ENCODE results near the gene DENND5A.
"Not testable (repeated sequence)": the region's sequence is repeated elsewhere in the genome, so short reads cannot be mapped to it uniquely, and the experiment has no call there.

The DENND5A gene

GRCh38 chr11:9274499-9275258 is 9.5 kb upstream of the DENND5A start:
- Mint-ChIP-seq H3K4me1 (ENCODE audit: low read depth in 2 of 2) (peaks cover 0 to 3% of the 10 kb centered on the region in 2 donors), H3K27ac (peak overlapping the region; percentile 30 to 84), H3K9me3 (no peaks in the 10 kb centered on the region), H3K36me3 (ENCODE audit: insufficient read depth) (peaks cover 4% of the 10 kb centered on the region), H3K27me3 (no peaks in the 10 kb centered on the region), H3K4me3 (no peak overlapping the region)
- DNase-seq, result no peak
- ATAC-seq (replicated peaks), result no peak

GRCh38 chr11:9273376-9274336 is 8.5 kb upstream of the DENND5A start:
- Mint-ChIP-seq H3K4me3 (no peak overlapping the region), H3K27me3 (no peaks in the 10 kb centered on the region), H3K36me3 (ENCODE audit: insufficient read depth) (peaks cover 4% of the 10 kb centered on the region), H3K4me1 (ENCODE audit: low read depth in 2 of 2) (peaks cover 0 to 3% of the 10 kb centered on the region in 2 donors), H3K9me3 (no peaks in the 10 kb centered on the region), H3K27ac (peak overlapping the region; percentile 30 to 84)
- DNase-seq, result no peak
- ATAC-seq (replicated peaks), result peak; percentile 35

DNA sequence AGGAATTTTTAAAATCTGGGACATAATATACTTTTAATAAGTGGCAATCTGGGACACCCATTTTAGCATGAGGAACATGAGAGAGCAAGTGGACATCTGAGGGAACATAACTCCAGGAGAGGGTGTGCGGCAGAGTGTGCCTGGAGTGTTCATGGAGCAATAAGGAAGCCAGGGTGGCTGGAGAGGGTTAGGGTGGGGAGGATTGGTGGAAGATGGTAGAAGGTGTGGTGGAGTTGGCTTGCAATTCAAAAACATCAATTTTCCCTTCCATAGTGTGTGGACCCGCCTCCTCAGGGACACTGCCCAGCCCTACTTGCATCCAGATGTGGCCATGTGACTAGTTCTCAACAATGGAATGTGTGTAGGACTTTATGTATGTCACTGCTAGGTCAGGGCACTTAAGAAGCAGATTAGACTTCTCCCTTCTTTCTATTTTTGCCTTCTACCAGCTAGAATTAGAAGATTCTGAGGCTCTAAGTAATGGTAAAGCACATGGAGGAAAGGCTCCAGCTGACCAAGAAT is 4.4 kb upstream of the DENND5A start:
- Mint-ChIP-seq H3K9me3 (no peaks in the 10 kb centered on the region), H3K36me3 (ENCODE audit: insufficient read depth) (peaks cover 9% of the 10 kb centered on the region), H3K27me3 (peaks cover 5 to 8% of the 10 kb centered on the region in 2 donors), H3K4me3 (no peak overlapping the region), H3K27ac (no peak overlapping the region), H3K4me1 (ENCODE audit: low read depth in 2 of 2) (peaks cover 3 to 5% of the 10 kb centered on the region in 2 donors)
- DNase-seq, result no peak
- ATAC-seq (replicated peaks), result no peak

DNA sequence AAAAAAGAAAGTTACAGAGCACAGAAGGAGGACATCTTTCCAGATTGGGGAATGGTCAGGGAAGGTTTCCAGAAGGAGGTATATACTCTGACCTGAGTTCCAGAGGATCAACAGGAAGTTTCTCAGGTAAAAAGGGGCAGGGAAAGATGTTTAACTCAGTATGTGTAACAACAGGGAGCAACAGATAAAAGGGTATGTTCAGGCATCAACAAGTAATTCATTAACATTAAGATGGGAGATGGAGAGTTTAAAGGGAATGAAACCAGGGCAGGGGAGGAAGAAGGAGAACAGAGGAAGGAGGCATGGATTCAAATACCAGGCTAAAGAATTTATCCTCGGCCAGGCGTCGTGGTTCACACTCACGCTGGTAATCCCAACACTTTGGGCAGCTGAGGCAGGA is 2.5 kb upstream of the DENND5A start:
- peaks cover 11% of the 10 kb centered on the region for H3K36me3 Mint-ChIP-seq (ENCODE audit: insufficient read depth)
- no peak overlapping the region for H3K27ac Mint-ChIP-seq
- H3K4me1 Mint-ChIP-seq (ENCODE audit: low read depth in 2 of 2), result peaks cover 11 to 12% of the 10 kb centered on the region in 2 donors
- H3K4me3 Mint-ChIP-seq, result no peak overlapping the region
- peaks cover 5 to 8% of the 10 kb centered on the region in 2 donors for H3K27me3 Mint-ChIP-seq
- H3K9me3 Mint-ChIP-seq, result no peaks in the 10 kb centered on the region
- ATAC-seq (replicated peaks), result no peak
- no peak for DNase-seq

DNA sequence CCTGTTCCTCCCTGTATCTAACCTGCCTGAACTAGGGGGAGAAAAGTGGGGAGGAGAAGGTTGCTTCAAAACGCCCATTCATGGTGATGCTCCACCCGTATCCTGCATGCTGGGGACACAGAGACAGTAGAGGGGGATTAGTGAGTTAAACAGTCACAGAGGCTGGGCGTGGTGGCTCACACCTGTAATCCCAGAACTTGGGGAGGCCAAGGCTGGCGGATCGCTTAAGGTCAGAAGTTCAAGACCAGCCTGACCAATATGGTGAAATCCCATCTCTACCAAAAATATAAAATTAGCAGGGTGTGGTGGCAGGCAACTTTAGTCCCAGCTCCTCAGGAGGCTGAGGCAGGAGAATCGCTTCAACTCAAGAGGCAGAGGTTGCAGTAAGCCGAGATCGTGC is 1.8 kb upstream of the DENND5A start:
- H3K9me3 Mint-ChIP-seq, result no peaks in the 10 kb centered on the region
- H3K27me3 Mint-ChIP-seq, result peaks cover 5 to 8% of the 10 kb centered on the region in 2 donors
- peaks cover 11 to 12% of the 10 kb centered on the region in 2 donors for H3K4me1 Mint-ChIP-seq (ENCODE audit: low read depth in 2 of 2)
- H3K36me3 Mint-ChIP-seq (ENCODE audit: insufficient read depth), result peaks cover 11% of the 10 kb centered on the region
- no peak overlapping the region for H3K27ac Mint-ChIP-seq
- ATAC-seq (replicated peaks), result no peak
- peak overlapping the region in 1 of 2 donors; percentile 35 for H3K4me3 Mint-ChIP-seq
- DNase-seq, result no peak

DNA sequence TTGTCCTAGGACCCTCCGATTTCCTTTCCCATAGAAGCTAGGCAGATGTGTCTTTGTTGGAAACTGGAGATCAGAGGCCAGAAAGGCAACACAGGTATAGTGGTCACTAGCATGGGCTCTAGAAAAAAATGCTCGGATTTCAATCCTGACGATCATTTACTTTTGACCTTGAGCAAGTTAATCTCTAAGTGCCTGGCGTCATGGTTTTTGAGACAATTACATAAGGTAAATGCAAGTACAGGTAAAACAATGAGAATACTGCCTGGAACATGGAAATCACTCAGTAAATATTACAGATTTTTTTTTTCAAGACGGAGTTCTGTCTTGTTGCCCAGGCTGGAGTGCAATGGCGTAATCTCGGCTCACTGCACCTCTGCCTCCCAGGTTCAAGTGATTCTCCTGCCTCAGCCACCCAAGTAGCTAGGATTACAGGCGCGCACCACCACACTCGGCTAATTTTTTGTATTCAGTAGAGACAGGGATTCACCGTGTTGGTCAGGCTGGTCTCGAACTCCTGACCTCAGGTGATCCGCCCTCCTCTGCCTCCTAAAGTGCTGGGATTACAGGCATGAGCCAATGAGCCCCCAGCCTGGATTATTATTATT is 1.1 kb upstream of the DENND5A start:
- Mint-ChIP-seq H3K27me3 (peaks cover 5 to 8% of the 10 kb centered on the region in 2 donors), H3K36me3 (ENCODE audit: insufficient read depth) (peaks cover 11% of the 10 kb centered on the region), H3K4me1 (ENCODE audit: low read depth in 2 of 2) (peaks cover 12 to 17% of the 10 kb centered on the region in 2 donors), H3K4me3 (peak overlapping the region; percentile 92 to 96), H3K9me3 (no peaks in the 10 kb centered on the region), H3K27ac (peak overlapping the region; percentile 73 to 79)
- DNase-seq (no peak), ATAC-seq (replicated peaks) (no peak)

GRCh38 chr11:9264316-9265210 is 587 bp downstream of the DENND5A start:
- peaks cover 5 to 8% of the 10 kb centered on the region in 2 donors for H3K27me3 Mint-ChIP-seq
- ATAC-seq (replicated peaks) (peak; percentile 32), DNase-seq (peak; percentile 1 to 19 (median 8))
- H3K4me3 Mint-ChIP-seq, result peak overlapping the region; percentile 92 to 96
- H3K27ac Mint-ChIP-seq, result peak overlapping the region; percentile 89 to 95
- peaks cover 23 to 28% of the 10 kb centered on the region in 2 donors for H3K4me1 Mint-ChIP-seq (ENCODE audit: low read depth in 2 of 2)
- peaks cover 14% of the 10 kb centered on the region for H3K36me3 Mint-ChIP-seq (ENCODE audit: insufficient read depth)
- no peaks in the 10 kb centered on the region for H3K9me3 Mint-ChIP-seq

DNA sequence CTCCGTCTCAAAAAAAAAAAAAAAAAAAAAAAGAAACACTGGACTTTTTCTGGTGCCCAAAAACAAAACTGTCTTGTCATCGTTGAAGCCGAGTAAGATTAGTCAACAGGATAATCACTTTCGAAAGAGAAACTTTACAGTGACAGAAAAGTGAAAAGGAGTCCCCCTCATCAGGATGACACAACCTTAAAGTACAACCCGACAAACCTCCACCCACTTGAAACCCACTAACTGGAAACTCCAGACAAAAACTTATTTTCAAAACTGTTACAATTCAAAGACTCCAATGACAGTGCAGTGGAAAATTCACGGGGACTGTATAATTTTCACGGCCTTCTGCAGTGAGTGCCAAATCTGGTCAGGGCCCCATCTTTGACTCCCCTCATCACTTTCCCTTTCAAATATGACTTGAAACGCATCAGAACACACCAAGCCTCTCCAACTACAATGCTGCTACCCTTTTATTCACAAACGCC is 1.3 kb downstream of the DENND5A start:
- Mint-ChIP-seq H3K27me3 (peaks cover 5 to 8% of the 10 kb centered on the region in 2 donors), H3K4me3 (peak overlapping the region; percentile 92 to 96), H3K4me1 (ENCODE audit: low read depth in 2 of 2) (peaks cover 23 to 28% of the 10 kb centered on the region in 2 donors), H3K36me3 (ENCODE audit: insufficient read depth) (peaks cover 14% of the 10 kb centered on the region), H3K27ac (peak overlapping the region; percentile 89 to 95), H3K9me3 (no peaks in the 10 kb centered on the region)
- DNase-seq (peak; percentile 10 to 38 (median 20)), ATAC-seq (replicated peaks) (peak; percentile 66)

DNA sequence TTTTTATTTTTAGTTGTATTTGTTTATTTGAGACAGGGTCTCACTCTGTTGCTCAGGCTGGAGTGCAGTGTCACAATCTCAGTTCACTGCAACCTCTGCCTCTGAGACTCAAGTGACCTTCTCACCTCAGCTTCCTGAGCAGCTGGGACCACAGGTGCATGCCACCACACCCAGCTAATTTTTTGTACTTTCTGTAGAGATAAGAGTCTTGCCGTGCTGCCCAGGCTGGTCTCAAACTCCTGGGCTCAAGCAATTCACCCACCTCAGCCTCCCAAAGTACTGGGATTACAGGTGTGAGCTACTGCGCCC is 4.4 kb downstream of the DENND5A start:
- H3K4me3 Mint-ChIP-seq, result peak overlapping the region in 1 of 2 donors; percentile 37
- ATAC-seq (replicated peaks); H3K27ac Mint-ChIP-seq; H3K27me3 Mint-ChIP-seq; H3K9me3 Mint-ChIP-seq; DNase-seq: not testable (repeated sequence)
- peaks cover 13% of the 10 kb centered on the region for H3K36me3 Mint-ChIP-seq (ENCODE audit: insufficient read depth)
- H3K4me1 Mint-ChIP-seq (ENCODE audit: low read depth in 2 of 2), result peaks cover 21 to 24% of the 10 kb centered on the region in 2 donors

- no peak for ATAC-seq (replicated peaks)
- peaks cover 20 to 23% of the 10 kb centered on the region in 2 donors for H3K4me1 Mint-ChIP-seq (ENCODE audit: low read depth in 2 of 2)
- no peaks in the 10 kb centered on the region for H3K27me3 Mint-ChIP-seq
- H3K27ac Mint-ChIP-seq, result no peak overlapping the region
- H3K36me3 Mint-ChIP-seq (ENCODE audit: insufficient read depth), result peaks cover 11% of the 10 kb centered on the region
- no peak for DNase-seq
- no peaks in the 10 kb centered on the region for H3K9me3 Mint-ChIP-seq
- peak overlapping the region in 1 of 2 donors; percentile 37 for H3K4me3 Mint-ChIP-seq
These were observed 4.9 kb downstream of the DENND5A start for GRCh38 chr11:9259981-9260837.

DNA sequence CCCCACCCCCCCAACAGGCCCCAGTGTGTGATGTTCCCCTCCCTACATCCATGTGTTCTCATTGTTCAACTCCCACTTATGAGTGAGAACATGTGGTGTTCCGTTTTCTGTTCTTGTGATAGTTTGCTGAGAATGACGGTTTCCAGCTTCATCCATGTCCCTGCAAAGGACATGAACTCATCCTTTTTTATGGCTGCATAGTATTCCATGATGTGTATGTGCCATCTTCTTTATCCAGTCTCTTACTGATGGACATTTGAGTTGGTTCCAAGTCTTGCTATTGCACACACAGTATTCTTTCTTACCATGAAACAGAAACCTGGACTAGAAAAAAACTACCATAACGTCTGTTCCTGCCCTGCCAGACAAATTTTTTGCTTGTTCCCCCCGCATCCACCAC is 6.9 kb downstream of the DENND5A start:
- H3K9me3 Mint-ChIP-seq; H3K4me3 Mint-ChIP-seq; H3K27ac Mint-ChIP-seq; ATAC-seq (replicated peaks); H3K27me3 Mint-ChIP-seq; DNase-seq: not testable (repeated sequence)
- Mint-ChIP-seq H3K36me3 (ENCODE audit: insufficient read depth) (peaks cover 12% of the 10 kb centered on the region), H3K4me1 (ENCODE audit: low read depth in 2 of 2) (peaks cover 12 to 18% of the 10 kb centered on the region in 2 donors)
